HepG2 (cell line): ENCODE results near the gene ABCC1.

Experiments
- CEBPB ChIP-seq: IDR thresholded peaks from 2 replicates; pipeline ENCODE4 v1.6.1; 2011; ENCODE audit warnings: low read depth, low read length, improper control_type of control experiment, borderline replicate concordance
- NFIB ChIP-seq: sonication (generic); formaldehyde crosslinking; IDR thresholded peaks from 2 replicates; pipeline ENCODE4 v1.9.0; 2021; ENCODE audit warnings: missing genetic modification reagents, mild to moderate bottlenecking, borderline replicate concordance
- NR2F2 ChIP-seq: IDR thresholded peaks from 2 replicates; pipeline ENCODE4 v1.6.1; 2012; ENCODE audit warnings: low read depth, inconsistent platforms, borderline replicate concordance
- TOE1 ChIP-seq: sonication (generic); formaldehyde crosslinking; IDR thresholded peaks from 2 replicates; pipeline ENCODE4 v1.4.0; 2020; ENCODE audit warnings: mild to moderate bottlenecking, missing genetic modification reagents
- XRCC5 ChIP-seq: fragments of 200-400 bp; formaldehyde crosslinking; optimal IDR thresholded peaks from 2 replicates; pipeline ENCODE3; 2017; ENCODE audit warnings: mild to moderate bottlenecking, low read length
- ZNF331 ChIP-seq: sonication (generic); formaldehyde crosslinking; IDR thresholded peaks from 2 replicates; pipeline ENCODE4 v1.4.0; 2020; ENCODE audit warnings: missing genetic modification reagents
- TF ChIP-seq, protein P1 (sequence below): sonication (generic); formaldehyde crosslinking; IDR thresholded peaks from 2 replicates; pipeline ENCODE4 v1.5.0; 2020; ENCODE audit warnings: mild to moderate bottlenecking, missing genetic modification reagents, moderate library complexity
- TF ChIP-seq, protein P2 (sequence below): sonication (generic); formaldehyde crosslinking; IDR thresholded peaks from 2 replicates; pipeline ENCODE4 v1.4.0; 2020; ENCODE audit warnings: mild to moderate bottlenecking, missing genetic modification reagents

DNA sequence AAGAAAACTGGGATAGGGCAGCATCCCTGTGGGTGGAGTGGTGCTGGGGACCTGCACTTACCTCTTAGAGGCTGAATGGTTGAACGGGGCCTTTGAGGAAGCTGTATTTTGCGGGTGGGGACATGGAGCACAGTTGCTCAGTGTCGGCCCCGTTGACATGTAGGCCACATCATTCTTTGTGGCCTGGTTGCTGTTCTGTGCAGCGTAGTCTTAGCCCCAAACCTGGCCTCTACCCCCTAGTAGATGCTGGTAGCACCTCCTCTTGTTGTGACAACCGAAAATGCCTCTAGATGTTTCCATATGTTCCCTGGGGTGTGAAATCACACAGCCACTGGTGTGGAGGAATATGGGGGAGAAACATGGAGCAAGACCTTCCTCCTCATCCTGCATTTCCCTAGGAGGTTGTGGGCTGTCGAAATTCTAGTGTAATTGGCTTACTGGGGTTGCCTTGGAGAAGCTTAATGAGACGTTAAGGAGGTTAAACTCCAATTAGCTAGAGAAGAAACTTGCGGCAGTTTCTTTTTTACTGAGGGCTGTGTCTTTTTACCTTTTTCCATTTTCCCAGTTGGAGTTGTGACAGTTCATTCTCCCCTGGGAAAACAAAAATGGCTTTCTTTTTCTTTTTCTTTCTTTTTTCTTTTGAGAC is 9.4 kb downstream of the ABCC1 start:
- TF ChIP-seq, protein P1, sequence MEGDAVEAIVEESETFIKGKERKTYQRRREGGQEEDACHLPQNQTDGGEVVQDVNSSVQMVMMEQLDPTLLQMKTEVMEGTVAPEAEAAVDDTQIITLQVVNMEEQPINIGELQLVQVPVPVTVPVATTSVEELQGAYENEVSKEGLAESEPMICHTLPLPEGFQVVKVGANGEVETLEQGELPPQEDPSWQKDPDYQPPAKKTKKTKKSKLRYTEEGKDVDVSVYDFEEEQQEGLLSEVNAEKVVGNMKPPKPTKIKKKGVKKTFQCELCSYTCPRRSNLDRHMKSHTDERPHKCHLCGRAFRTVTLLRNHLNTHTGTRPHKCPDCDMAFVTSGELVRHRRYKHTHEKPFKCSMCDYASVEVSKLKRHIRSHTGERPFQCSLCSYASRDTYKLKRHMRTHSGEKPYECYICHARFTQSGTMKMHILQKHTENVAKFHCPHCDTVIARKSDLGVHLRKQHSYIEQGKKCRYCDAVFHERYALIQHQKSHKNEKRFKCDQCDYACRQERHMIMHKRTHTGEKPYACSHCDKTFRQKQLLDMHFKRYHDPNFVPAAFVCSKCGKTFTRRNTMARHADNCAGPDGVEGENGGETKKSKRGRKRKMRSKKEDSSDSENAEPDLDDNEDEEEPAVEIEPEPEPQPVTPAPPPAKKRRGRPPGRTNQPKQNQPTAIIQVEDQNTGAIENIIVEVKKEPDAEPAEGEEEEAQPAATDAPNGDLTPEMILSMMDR = no peak
- no peak for TF ChIP-seq TOE1
- TF ChIP-seq ZNF331 (CRISPR knock-in tag) = no peak
- TF ChIP-seq, protein P2, sequence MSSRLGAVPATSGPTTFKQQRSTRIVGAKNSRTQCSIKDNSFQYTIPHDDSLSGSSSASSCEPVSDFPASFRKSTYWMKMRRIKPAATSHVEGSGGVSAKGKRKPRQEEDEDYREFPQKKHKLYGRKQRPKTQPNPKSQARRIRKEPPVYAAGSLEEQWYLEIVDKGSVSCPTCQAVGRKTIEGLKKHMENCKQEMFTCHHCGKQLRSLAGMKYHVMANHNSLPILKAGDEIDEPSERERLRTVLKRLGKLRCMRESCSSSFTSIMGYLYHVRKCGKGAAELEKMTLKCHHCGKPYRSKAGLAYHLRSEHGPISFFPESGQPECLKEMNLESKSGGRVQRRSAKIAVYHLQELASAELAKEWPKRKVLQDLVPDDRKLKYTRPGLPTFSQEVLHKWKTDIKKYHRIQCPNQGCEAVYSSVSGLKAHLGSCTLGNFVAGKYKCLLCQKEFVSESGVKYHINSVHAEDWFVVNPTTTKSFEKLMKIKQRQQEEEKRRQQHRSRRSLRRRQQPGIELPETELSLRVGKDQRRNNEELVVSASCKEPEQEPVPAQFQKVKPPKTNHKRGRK (CRISPR knock-in tag) = no peak
- no peak for TF ChIP-seq NFIB (CRISPR knock-in tag)
- no peak for TF ChIP-seq CEBPB
- no peak for TF ChIP-seq NR2F2
- TF ChIP-seq XRCC5 = no peak
